Skeletal muscle satellite cell (primary cell): ENCODE results near the gene SLC6A3.
"Not testable (repeated sequence)": the region's sequence is repeated elsewhere in the genome, so short reads cannot be mapped to it uniquely, and the experiment has no call there.

Source experiments
- H3K27me3 ChIP-seq: 2 replicates; pipeline ENCODE4 v1.7.0; 2013; ENCODE audit warnings: low read length; ENCODE audit not compliant: control insufficient read depth, insufficient read depth
- H3K36me3 ChIP-seq: 2 replicates; pipeline ENCODE4 v1.7.0; 2013; ENCODE audit warnings: mild to moderate bottlenecking, control low read depth, low read length; ENCODE audit not compliant: insufficient read depth
- H3K4me1 ChIP-seq: 2 replicates; pipeline ENCODE4 v1.7.0; 2013; ENCODE audit warnings: low read length; ENCODE audit not compliant: control insufficient read depth, insufficient read depth
- H3K4me2 ChIP-seq: 2 replicates; pipeline ENCODE4 v1.7.0; 2013; ENCODE audit warnings: mild to moderate bottlenecking, low read length
- H3K4me3 ChIP-seq: 2 replicates; pipeline ENCODE4 v1.7.0; 2013; ENCODE audit warnings: low read length
- H3K9ac ChIP-seq: 2 replicates; pipeline ENCODE4 v1.7.0; 2013; ENCODE audit warnings: mild to moderate bottlenecking, low read depth, low read length, moderate library complexity
- H3K9me3 ChIP-seq: replicated peaks from 2 replicates; pipeline ENCODE4 v1.7.0; 2013; ENCODE audit warnings: mild to moderate bottlenecking, control low read depth, low read length

The SLC6A3 gene

GRCh38 chr5:1459435-1459834, 14.2 kb upstream of the SLC6A3 start:
- H3K9me3 ChIP-seq, result peaks cover 17% of the 10 kb centered on the region
- H3K36me3 ChIP-seq, result peaks cover 23% of the 10 kb centered on the region
- H3K9ac ChIP-seq, H3K27me3 ChIP-seq, H3K4me2 ChIP-seq, H3K4me3 ChIP-seq, H3K4me1 ChIP-seq: not testable (repeated sequence)

GRCh38 chr5:1456110-1456881, 11.1 kb upstream of the SLC6A3 start:
- H3K4me1 ChIP-seq, H3K9ac ChIP-seq, H3K36me3 ChIP-seq, H3K27me3 ChIP-seq, H3K4me2 ChIP-seq, H3K4me3 ChIP-seq: not testable (repeated sequence)
- H3K9me3 ChIP-seq, result peaks cover 24% of the 10 kb centered on the region

GRCh38 chr5:1453613-1454012, 8.4 kb upstream of the SLC6A3 start:
- peaks cover 21% of the 10 kb centered on the region for H3K27me3 ChIP-seq
- no peak overlapping the region for H3K4me3 ChIP-seq
- H3K36me3 ChIP-seq, result no peaks in the 10 kb centered on the region
- H3K9me3 ChIP-seq, result peaks cover 24% of the 10 kb centered on the region
- H3K4me2 ChIP-seq, result no peak overlapping the region
- H3K9ac ChIP-seq, result no peak overlapping the region
- H3K4me1 ChIP-seq, result no peaks in the 10 kb centered on the region

DNA sequence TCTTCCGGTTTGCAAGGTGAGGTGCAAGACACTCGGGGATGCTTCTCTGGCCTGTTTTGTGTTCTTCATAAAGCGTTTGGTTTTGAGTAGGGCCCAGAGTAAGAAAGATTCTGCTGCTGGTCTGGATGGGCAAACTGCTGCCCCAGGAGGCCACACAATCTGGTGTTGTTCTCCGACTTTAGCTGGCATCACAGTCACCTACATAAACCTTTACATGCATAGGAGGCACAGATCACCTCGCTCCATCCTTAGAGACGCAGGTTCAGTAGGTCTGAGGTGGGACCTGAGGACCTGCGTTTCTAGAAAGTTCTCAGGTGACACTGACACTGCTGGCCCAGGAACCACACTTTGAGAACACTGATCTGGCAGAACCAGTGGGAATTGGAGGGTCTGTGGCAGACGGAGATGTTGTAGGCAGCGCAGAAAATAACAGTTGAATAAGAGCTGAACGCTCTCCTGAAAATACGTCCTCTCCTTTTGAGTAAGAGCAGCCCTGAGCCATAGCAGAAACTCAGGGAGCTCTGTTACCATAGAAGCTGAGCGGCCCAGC, 3.9 kb upstream of the SLC6A3 start:
- Histone ChIP-seq H3K4me3 (no peak overlapping the region), H3K27me3 (peaks cover 59% of the 10 kb centered on the region)

GRCh38 chr5:1448511-1449011, 3.3 kb upstream of the SLC6A3 start:
- H3K27me3 ChIP-seq, result peaks cover 65% of the 10 kb centered on the region
- no peaks in the 10 kb centered on the region for H3K9me3 ChIP-seq
- H3K4me1 ChIP-seq, result no peaks in the 10 kb centered on the region

More for the DNA sequence above, 3.9 kb upstream of the SLC6A3 start:
- H3K36me3 ChIP-seq, result no peaks in the 10 kb centered on the region
- no peaks in the 10 kb centered on the region for H3K4me1 ChIP-seq
- no peak overlapping the region for H3K4me2 ChIP-seq
- peaks cover 4% of the 10 kb centered on the region for H3K9me3 ChIP-seq
- H3K9ac ChIP-seq, result no peak overlapping the region

GRCh38 chr5:1447671-1448361, 2.6 kb upstream of the SLC6A3 start:
- H3K27me3 ChIP-seq, result peaks cover 73% of the 10 kb centered on the region

More at GRCh38 chr5:1448511-1449011, 3.3 kb upstream of the SLC6A3 start:
- H3K4me2 ChIP-seq, result no peak overlapping the region
- no peak overlapping the region for H3K9ac ChIP-seq
- H3K36me3 ChIP-seq, result no peaks in the 10 kb centered on the region
- no peak overlapping the region for H3K4me3 ChIP-seq

DNA sequence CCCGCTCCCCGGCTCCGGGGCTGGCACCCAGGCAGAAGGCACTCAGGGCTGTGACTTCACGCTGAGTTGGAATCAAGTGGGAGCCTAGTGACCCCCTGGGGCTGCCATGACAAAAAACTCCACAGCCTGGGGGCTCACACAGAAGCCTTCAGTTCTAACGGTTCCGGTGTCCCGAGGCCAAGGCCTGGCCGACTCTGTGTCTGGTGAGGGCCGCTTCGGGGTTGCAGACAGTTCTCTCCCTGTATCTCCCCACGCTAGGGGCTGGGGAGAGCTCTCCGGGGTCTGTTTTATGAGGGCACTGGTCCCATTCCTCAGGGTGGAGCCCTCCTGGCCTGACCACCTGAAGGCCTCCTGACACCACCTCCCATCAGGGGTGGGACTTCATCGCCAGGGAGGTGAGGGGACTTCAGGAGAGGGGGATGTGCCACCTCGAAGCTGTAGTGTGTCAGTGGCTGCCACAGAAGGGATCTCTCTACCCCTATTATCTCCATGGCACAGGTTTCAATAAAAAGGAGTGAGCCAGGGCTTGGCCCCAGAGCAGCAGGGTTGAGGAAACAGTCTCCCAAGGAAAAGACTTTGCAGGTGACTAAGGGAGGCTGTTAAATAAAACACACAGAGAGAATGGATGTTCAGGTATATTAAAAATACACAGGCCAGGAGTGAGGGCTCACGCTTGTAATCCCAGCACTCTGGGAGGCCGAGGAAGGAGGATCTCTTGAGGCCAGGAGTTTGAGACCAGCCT, 1.5 kb upstream of the SLC6A3 start:
- Histone ChIP-seq H3K27me3 (peaks cover 74% of the 10 kb centered on the region), H3K4me3 (no peak overlapping the region), H3K4me2 (no peak overlapping the region), H3K9me3 (no peaks in the 10 kb centered on the region), H3K36me3 (no peaks in the 10 kb centered on the region), H3K4me1 (no peaks in the 10 kb centered on the region), H3K9ac (no peak overlapping the region)

More at GRCh38 chr5:1447671-1448361, 2.6 kb upstream of the SLC6A3 start:
- Histone ChIP-seq H3K4me3 (no peak overlapping the region), H3K9me3 (no peaks in the 10 kb centered on the region), H3K4me1 (no peaks in the 10 kb centered on the region), H3K4me2 (no peak overlapping the region), H3K36me3 (no peaks in the 10 kb centered on the region), H3K9ac (no peak overlapping the region)

DNA sequence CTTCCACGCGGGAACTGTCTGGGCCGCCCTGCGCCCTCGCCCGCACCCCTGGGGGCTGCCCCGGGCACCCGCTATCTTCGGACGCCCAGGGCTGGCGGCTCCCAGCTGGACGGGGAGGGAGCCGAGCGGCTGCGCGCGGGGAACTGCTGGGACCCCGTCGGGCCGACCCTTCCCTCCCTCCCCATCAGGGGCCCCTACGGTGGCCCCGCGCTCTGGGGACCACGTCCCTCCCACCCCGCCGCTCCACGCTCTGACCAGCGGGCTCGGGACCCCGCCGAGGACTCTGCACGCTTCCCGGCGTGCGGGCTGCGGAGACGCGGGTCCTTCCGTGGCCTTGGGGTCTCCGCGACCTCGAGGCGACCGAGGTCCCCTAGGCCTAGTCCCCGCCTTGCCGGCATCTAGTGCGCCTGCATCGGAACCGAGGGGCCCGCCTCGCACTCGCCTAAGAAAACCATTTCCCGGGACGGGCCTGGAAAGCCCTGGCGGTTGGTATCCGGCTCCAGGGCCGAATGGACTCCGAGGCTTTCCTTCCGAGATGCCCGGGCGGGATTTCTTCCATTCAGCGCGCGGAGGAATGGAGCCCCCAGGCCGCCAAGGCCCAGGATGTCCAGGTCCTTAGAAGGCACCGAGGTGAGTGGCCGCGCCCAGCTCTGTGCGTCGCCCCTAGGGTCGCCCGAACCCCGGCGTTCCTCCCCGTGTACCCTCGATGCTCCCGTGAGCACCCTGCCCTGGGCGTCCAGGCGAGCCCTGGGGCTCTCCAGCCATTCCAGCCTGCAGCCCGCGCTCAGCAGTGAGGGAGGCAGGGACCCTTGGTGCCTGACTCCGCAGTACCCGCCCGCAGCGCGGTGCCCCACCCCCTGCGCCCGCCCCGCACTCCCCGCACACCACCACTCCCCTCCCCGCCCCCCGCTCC, 705 bp upstream of the SLC6A3 start:
- no peak overlapping the region for H3K4me2 ChIP-seq
- H3K36me3 ChIP-seq, result no peaks in the 10 kb centered on the region
- H3K4me3 ChIP-seq, result no peak overlapping the region
- peaks cover 80% of the 10 kb centered on the region for H3K27me3 ChIP-seq
- H3K4me1 ChIP-seq, result no peaks in the 10 kb centered on the region
- H3K9ac ChIP-seq, result no peak overlapping the region
- no peaks in the 10 kb centered on the region for H3K9me3 ChIP-seq

- peaks cover 82% of the 10 kb centered on the region for H3K27me3 ChIP-seq
- no peak overlapping the region for H3K9ac ChIP-seq
- no peaks in the 10 kb centered on the region for H3K4me1 ChIP-seq
- no peaks in the 10 kb centered on the region for H3K9me3 ChIP-seq
- H3K36me3 ChIP-seq, result no peaks in the 10 kb centered on the region
- H3K4me2 ChIP-seq, result no peak overlapping the region
- H3K4me3 ChIP-seq, result no peak overlapping the region
These were observed 665 bp downstream of the SLC6A3 start for GRCh38 chr5:1444361-1445189.

- Histone ChIP-seq H3K9me3 (no peaks in the 10 kb centered on the region), H3K4me3 (no peak overlapping the region), H3K27me3 (peaks cover 76% of the 10 kb centered on the region), H3K4me2 (no peak overlapping the region), H3K4me1 (no peaks in the 10 kb centered on the region), H3K36me3 (no peaks in the 10 kb centered on the region), H3K9ac (no peak overlapping the region)
These were observed 1.3 kb downstream of the SLC6A3 start for GRCh38 chr5:1443991-1444360.
